Measurements from ENCODE around the gene SMIM31. TPM values are rescaled to one million over a fixed set of nuclear protein-coding genes. Genes with fewer than 3 reads are reported as not detected.

Gene SMIM31
- total and polyA plus RNA-seq, 3 donors from 2014 or later = not detected

DNA sequence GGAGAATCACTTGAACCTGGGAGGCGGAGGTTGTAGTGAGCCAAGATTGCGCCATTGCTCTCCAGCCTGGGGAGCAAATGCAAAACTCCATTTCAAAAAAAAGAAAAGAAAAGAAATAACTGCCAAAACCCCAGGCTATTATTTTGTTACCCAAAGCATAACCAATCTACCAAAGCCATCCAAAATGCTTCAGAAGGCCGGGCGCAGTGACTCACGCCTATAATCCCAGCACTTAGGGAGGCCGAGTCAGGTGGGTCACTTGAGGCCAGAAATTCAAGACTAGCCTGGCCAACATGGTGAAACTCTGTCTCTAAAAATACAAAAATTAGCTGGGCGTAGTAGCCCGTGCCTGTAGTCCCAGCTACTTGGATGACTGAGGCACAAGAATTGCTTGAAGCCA is 49.8 kb downstream of the SMIM31 start:
- Histone ChIP-seq H3K27me3 (no peaks in the 10 kb centered on the region), H3K4me3 (no peak overlapping the region), H3K36me3 (ENCODE audit: low read depth, missing control alignments) (no peaks in the 10 kb centered on the region), H3K4me1 (no peaks in the 10 kb centered on the region), H3K9me3 (no peaks in the 10 kb centered on the region), H3K27ac (no peak overlapping the region)
- intact Hi-C loops (cut with DNase I; ENCODE audit: low total_unique reads) = no loop called here
- no peak for DNase-seq
- 95 to 97% methylated on average over 8 of the region's 8 CpGs for WGBS, 2 donors
- TF ChIP-seq, protein P1, sequence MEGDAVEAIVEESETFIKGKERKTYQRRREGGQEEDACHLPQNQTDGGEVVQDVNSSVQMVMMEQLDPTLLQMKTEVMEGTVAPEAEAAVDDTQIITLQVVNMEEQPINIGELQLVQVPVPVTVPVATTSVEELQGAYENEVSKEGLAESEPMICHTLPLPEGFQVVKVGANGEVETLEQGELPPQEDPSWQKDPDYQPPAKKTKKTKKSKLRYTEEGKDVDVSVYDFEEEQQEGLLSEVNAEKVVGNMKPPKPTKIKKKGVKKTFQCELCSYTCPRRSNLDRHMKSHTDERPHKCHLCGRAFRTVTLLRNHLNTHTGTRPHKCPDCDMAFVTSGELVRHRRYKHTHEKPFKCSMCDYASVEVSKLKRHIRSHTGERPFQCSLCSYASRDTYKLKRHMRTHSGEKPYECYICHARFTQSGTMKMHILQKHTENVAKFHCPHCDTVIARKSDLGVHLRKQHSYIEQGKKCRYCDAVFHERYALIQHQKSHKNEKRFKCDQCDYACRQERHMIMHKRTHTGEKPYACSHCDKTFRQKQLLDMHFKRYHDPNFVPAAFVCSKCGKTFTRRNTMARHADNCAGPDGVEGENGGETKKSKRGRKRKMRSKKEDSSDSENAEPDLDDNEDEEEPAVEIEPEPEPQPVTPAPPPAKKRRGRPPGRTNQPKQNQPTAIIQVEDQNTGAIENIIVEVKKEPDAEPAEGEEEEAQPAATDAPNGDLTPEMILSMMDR (IDR thresholded peaks at IDR 0.05) = no peak
- TF ChIP-seq POLR2A (IDR thresholded peaks at IDR 0.05) = no peak

DNA sequence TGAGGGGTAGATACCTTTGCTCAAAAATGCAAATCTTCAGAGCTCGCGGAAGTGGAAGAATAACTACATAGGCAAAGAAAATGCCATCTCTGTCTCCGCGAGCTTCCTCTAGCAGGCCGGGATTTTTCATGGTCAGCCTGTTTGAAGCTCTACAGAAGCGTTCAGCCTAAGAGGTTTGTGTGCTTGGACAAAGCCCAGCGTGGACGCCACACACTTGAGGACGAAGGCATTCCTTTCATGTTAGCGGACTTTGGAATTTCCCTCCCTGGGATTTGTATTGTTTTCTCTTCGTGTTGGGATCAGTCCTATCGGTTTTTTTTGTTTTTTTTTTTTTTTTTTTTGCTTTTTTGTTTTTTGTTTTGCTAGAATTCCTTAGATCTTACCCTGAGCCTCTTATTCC is 53.7 kb downstream of the SMIM31 start:
- Histone ChIP-seq H3K4me3 (no peak overlapping the region), H3K27me3 (no peaks in the 10 kb centered on the region), H3K9me3 (no peaks in the 10 kb centered on the region), H3K36me3 (ENCODE audit: low read depth, missing control alignments) (no peaks in the 10 kb centered on the region), H3K4me1 (no peaks in the 10 kb centered on the region), H3K27ac (no peak overlapping the region)
- WGBS, 2 donors = 62 to 63% methylated on average over 12 of the region's 12 CpGs
- intact Hi-C loops (cut with DNase I; ENCODE audit: low total_unique reads) = no loop called here
- TF ChIP-seq, protein P1 (IDR thresholded peaks at IDR 0.05) = no peak
- no peak for TF ChIP-seq POLR2A (IDR thresholded peaks at IDR 0.05)
- DNase-seq = no peak

DNA sequence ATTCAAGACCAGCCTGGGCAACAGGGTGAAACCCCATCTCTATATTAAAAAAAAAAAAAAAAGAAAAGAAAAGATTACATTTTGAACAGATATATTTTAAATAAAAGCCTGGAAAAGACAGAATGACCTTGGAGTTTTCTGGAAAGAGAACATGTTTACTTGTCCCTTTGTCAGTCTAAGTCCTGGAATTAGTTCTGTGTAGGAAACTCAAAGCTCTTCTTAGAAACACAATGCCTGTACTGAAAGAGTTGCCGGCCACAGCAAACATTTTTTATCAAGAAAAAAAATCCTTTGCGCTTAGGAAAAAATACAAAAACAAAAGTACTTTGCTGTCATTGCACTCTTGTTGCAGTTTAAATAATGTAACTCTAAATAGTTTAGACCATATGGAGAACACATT is 59.6 kb downstream of the SMIM31 start:
- Histone ChIP-seq H3K27ac (peak overlapping the region in 1 of 2 donors; percentile 57), H3K4me3 (no peak overlapping the region), H3K36me3 (ENCODE audit: low read depth, missing control alignments) (no peaks in the 10 kb centered on the region), H3K27me3 (no peaks in the 10 kb centered on the region), H3K9me3 (no peaks in the 10 kb centered on the region), H3K4me1 (no peaks in the 10 kb centered on the region)
- 38 to 46% methylated on average over 2 of the region's 2 CpGs for WGBS, 2 donors
- no peak for TF ChIP-seq POLR2A (IDR thresholded peaks at IDR 0.05)
- TF ChIP-seq, protein P1 (IDR thresholded peaks at IDR 0.05) = no peak
- intact Hi-C loops (cut with DNase I; ENCODE audit: low total_unique reads) = no loop called here
- DNase-seq = no peak

DNA sequence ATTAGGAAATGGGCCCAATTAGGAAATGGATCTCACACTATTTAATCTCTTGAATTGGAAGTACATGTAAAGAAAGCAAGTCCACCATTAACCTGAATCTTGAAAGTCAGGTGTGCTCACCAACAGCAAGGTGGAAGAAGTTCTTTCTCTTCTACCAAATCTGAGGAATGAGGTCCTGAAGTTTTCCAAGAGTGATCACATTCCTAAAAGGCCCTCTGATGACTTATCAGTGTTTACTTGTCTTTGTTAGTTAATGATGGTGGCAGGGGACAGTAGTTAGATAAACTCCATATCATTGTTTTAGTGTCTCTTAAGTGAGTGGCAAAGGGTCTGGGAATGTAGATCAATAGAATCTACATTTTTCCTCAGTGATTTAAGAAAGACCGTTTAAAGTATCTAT is 61.8 kb downstream of the SMIM31 start:
- WGBS, 2 donors = 81 to 92% methylated on average over 1 of the region's 1 CpG
- Histone ChIP-seq H3K9me3 (no peaks in the 10 kb centered on the region), H3K4me3 (no peak overlapping the region), H3K27ac (no peak overlapping the region), H3K4me1 (no peaks in the 10 kb centered on the region), H3K36me3 (ENCODE audit: low read depth, missing control alignments) (no peaks in the 10 kb centered on the region), H3K27me3 (no peaks in the 10 kb centered on the region)
- no peak for TF ChIP-seq POLR2A (IDR thresholded peaks at IDR 0.05)
- TF ChIP-seq, protein P1 (IDR thresholded peaks at IDR 0.05) = no peak
- no peak for DNase-seq
- intact Hi-C loops (cut with DNase I; ENCODE audit: low total_unique reads) = no loop called here

DNA sequence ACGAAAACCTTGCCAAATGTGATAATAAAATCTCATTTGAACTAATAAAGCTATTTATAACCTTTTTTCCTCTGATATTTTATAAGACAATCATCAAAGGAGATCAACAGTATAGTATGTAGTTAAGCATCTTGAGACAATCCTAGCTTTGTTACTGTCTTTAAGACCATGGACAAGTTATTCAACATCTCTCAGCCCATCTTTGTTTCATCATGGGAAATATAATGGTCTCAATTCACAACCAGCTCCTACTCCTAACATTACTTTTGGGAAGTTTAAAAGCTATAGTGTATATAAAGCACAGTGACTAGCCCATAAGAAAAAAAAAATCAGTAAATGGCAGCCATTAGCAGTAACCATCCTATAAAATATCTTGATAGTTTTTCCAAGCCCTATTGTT is 65.4 kb downstream of the SMIM31 start:
- Histone ChIP-seq H3K36me3 (ENCODE audit: low read depth, missing control alignments) (no peaks in the 10 kb centered on the region), H3K4me3 (no peak overlapping the region), H3K27me3 (no peaks in the 10 kb centered on the region), H3K27ac (no peak overlapping the region), H3K4me1 (no peaks in the 10 kb centered on the region), H3K9me3 (no peaks in the 10 kb centered on the region)
- DNase-seq = no peak
- 88 to 94% methylated on average over 1 of the region's 1 CpG for WGBS, 2 donors
- TF ChIP-seq, protein P1 (IDR thresholded peaks at IDR 0.05) = no peak
- TF ChIP-seq POLR2A (IDR thresholded peaks at IDR 0.05) = no peak
- intact Hi-C loops (cut with DNase I; ENCODE audit: low total_unique reads) = no loop called here
